BLaER1 (cell line): ENCODE data around the gene CA11.

Experiments used
- H3K27ac ChIP-seq: shearing (Covaris generic); formaldehyde crosslinking; 2 replicates; pipeline ENCODE4 v1.8.1; 2022
- H3K27me3 ChIP-seq: shearing (Covaris generic); formaldehyde crosslinking; 2 replicates; pipeline ENCODE4 v1.8.1; 2022
- H3K36me3 ChIP-seq: shearing (Covaris generic); formaldehyde crosslinking; 2 replicates; pipeline ENCODE4 v1.8.1; 2022
- H3K4me1 ChIP-seq: shearing (Covaris generic); formaldehyde crosslinking; 2 replicates; pipeline ENCODE4 v1.8.1; 2022
- H3K4me2 ChIP-seq: shearing (Covaris generic); formaldehyde crosslinking; 2 replicates; pipeline ENCODE4 v1.8.1; 2022
- H3K4me3 ChIP-seq: shearing (Covaris generic); formaldehyde crosslinking; 2 replicates; pipeline ENCODE4 v1.8.1; 2022
- H3K9ac ChIP-seq: shearing (Covaris generic); formaldehyde crosslinking; 2 replicates; pipeline ENCODE4 v1.8.1; 2022
- H3K9me3 ChIP-seq: shearing (Covaris generic); formaldehyde crosslinking; 2 replicates; pipeline ENCODE4 v1.8.1; 2022
- H4K20me1 ChIP-seq: shearing (Covaris generic); formaldehyde crosslinking; 2 replicates; pipeline ENCODE4 v1.8.1; 2022
- Cebpa-rat ChIP-seq: shearing (Covaris generic); IDR thresholded peaks from 2 replicates; pipeline ENCODE4 v1.8.1; 2022

CA11 gene

DNA sequence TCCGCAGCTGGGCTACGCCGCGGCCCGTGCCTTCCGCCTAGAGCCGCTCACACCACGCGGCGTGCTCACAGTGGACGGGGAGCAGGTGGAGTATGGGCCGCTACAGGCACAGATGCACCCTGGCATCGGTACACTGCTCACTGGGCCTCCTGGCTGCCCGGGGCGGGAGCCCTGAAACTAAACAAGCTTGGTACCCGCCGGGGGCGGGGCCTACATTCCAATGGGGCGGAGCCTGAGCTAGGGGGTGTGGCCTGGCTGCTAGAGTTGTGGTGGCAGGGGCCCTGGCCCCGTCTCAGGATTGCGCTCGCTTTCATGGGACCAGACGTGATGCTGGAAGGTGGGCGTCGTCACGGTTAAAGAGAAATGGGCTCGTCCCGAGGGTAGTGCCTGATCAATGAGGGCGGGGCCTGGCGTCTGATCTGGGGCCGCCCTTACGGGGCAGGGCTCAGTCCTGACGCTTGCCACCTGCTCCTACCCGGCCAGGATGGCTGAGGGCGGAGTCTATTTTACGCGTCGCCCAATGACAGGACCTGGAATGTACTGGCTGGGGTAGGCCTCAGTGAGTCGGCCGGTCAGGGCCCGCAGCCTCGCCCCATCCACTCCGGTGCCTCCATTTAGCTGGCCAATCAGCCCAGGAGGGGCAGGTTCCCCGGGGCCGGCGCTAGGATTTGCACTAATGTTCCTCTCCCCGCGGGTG, 16.2 kb downstream of the CA11 start:
- peak overlapping the region; percentile 100 for H3K4me2 ChIP-seq
- peaks cover 59% of the 10 kb centered on the region for H3K4me1 ChIP-seq
- TF ChIP-seq Cebpa-rat: no peak
- no peaks in the 10 kb centered on the region for H3K27me3 ChIP-seq
- peaks cover 76% of the 10 kb centered on the region for H3K36me3 ChIP-seq
- H3K9ac ChIP-seq: no peak overlapping the region; the same call in 1 of the 2 replicates
- H3K4me3 ChIP-seq: no peak overlapping the region
- H3K9me3 ChIP-seq: no peaks in the 10 kb centered on the region
- peaks cover 31% of the 10 kb centered on the region for H4K20me1 ChIP-seq
- peak overlapping the region; percentile 63; the same call in 1 of the 2 replicates for H3K27ac ChIP-seq

DNA sequence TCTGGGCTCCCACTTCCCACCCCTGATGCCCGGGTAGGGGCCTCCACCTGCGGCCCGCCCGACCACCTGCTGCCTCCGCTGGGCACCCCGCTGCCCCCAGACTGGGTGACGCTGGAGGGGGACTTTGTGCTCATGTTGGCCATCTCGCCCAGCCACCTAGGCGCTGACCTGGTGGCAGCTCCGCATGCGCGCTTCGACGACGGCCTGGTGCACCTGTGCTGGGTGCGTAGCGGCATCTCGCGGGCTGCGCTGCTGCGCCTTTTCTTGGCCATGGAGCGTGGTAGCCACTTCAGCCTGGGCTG, 16.7 kb downstream of the CA11 start:
- H3K9ac ChIP-seq: no peak overlapping the region
- H3K4me3 ChIP-seq: no peak overlapping the region
- H4K20me1 ChIP-seq: peaks cover 31% of the 10 kb centered on the region
- no peak overlapping the region for H3K4me2 ChIP-seq
- H3K27ac ChIP-seq: no peak overlapping the region
- peaks cover 76% of the 10 kb centered on the region for H3K36me3 ChIP-seq
- no peak for TF ChIP-seq Cebpa-rat
- H3K4me1 ChIP-seq: peaks cover 60% of the 10 kb centered on the region
- no peaks in the 10 kb centered on the region for H3K27me3 ChIP-seq
- no peaks in the 10 kb centered on the region for H3K9me3 ChIP-seq

DNA sequence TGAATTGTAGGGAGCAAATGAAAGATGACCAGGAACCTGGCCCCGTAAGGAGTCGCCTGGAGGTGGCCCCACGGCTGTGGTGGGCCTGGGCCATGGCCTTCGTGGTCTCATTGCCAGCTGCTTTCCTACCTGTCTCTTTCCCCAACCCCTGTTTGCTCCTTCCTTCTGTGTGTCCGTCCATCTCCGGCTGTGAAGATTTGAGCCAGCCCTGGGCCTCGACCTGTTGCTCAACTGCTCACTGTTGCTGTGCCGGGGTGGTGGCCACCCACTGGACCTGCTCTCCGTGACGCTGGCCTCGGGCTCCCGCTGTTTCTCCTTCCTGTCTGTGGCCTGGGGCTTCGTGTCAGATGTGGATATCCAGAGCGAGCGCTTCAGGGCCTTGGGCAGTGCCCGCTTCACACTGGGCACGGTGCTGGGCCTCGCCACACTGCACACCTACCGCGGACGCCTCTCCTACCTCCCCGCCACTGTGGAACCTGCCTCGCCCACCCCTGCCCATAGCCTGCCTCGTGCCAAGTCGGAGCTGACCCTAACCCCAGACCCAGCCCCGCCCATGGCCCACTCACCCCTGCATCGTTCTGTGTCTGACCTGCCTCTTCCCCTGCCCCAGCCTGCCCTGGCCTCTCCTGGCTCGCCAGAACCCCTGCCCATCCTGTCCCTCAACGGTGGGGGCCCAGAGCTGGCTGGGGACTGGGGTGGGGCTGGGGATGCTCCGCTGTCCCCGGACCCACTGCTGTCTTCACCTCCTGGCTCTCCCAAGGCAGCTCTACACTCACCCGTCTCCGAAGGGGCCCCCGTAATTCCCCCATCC, 17.3 kb downstream of the CA11 start:
- Histone ChIP-seq H3K27me3 (no peaks in the 10 kb centered on the region), H3K9me3 (no peaks in the 10 kb centered on the region), H3K4me1 (peaks cover 57% of the 10 kb centered on the region), H3K36me3 (peaks cover 76% of the 10 kb centered on the region), H3K27ac (no peak overlapping the region; the same call in 1 of the 2 replicates), H3K4me3 (no peak overlapping the region), H3K9ac (no peak overlapping the region), H3K4me2 (no peak overlapping the region), H4K20me1 (peaks cover 31% of the 10 kb centered on the region)
- no peak for TF ChIP-seq Cebpa-rat

DNA sequence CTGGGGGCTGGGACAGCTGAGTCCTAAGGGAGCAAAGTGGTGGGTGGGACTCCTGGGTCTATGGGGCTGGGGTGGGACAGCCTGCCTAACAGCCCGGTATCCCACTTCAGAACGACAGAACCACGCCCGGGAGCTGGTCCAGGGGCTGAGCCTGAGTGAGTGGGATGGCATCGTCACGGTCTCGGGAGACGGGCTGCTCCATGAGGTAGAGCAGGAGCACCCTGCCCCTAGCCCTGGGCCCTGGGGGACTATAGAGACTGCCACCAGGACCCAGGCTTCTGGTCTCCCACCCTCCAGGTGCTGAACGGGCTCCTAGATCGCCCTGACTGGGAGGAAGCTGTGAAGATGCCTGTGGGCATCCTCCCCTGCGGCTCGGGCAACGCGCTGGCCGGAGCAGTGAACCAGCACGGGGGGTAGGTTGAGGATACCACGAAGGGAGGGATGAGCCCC, 18.1 kb downstream of the CA11 start:
- H3K36me3 ChIP-seq: peaks cover 71% of the 10 kb centered on the region
- H3K4me3 ChIP-seq: no peak overlapping the region
- peaks cover 31% of the 10 kb centered on the region for H4K20me1 ChIP-seq
- H3K9me3 ChIP-seq: no peaks in the 10 kb centered on the region
- no peak overlapping the region for H3K9ac ChIP-seq
- no peak overlapping the region for H3K4me2 ChIP-seq
- H3K27ac ChIP-seq: no peak overlapping the region
- no peaks in the 10 kb centered on the region for H3K27me3 ChIP-seq
- TF ChIP-seq Cebpa-rat: no peak
- peaks cover 57% of the 10 kb centered on the region for H3K4me1 ChIP-seq

DNA sequence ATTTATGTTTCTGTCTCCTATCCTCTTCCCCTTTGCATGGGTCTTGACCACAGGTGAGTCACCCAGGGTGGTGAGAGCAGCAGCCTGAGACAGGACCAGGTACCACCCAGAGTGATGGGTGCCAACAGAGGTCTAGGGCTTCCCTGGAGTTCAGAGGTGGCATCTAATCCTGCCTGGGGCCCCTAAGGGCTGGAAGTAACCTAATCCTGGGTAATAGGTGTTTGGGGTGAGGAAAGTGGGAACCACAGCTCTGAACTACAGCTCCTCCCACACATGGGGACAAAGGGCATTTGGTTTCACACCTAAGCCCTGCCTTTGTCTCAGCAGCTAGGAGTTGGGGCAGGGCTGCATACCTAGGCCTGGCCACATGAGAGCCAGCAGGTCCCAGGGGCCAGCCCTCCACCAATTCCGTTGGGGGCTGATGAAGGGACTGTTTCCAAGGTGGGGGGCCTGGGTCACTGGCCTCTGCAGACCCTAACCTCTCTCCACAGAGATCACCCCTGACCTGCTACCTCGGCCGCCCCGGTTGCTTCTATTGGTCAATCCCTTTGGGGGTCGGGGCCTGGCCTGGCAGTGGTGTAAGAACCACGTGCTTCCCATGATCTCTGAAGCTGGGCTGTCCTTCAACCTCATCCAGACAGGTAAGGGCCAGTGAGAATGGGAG, 18.7 kb downstream of the CA11 start:
- TF ChIP-seq Cebpa-rat: no peak
- Histone ChIP-seq H3K36me3 (peaks cover 65% of the 10 kb centered on the region), H3K4me1 (peaks cover 57% of the 10 kb centered on the region), H3K4me2 (no peak overlapping the region), H3K27ac (no peak overlapping the region), H3K9ac (no peak overlapping the region), H3K27me3 (no peaks in the 10 kb centered on the region), H3K4me3 (no peak overlapping the region), H4K20me1 (peaks cover 31% of the 10 kb centered on the region), H3K9me3 (no peaks in the 10 kb centered on the region)

DNA sequence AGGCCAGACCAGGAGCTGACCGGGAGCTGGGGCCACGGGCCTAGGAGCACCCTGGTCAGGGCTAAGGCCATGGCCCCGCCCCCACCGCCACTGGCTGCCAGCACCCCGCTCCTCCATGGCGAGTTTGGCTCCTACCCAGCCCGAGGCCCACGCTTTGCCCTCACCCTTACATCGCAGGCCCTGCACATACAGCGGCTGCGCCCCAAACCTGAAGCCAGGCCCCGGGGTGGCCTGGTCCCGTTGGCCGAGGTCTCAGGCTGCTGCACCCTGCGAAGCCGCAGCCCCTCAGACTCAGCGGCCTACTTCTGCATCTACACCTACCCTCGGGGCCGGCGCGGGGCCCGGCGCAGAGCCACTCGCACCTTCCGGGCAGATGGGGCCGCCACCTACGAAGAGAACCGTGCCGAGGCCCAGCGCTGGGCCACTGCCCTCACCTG, 20.1 kb downstream of the CA11 start:
- no peaks in the 10 kb centered on the region for H3K27me3 ChIP-seq
- H3K4me1 ChIP-seq: peaks cover 45% of the 10 kb centered on the region
- H3K9me3 ChIP-seq: no peaks in the 10 kb centered on the region
- no peak for TF ChIP-seq Cebpa-rat
- peaks cover 23% of the 10 kb centered on the region for H4K20me1 ChIP-seq
- H3K27ac ChIP-seq: no peak overlapping the region
- no peak overlapping the region for H3K4me3 ChIP-seq
- peaks cover 51% of the 10 kb centered on the region for H3K36me3 ChIP-seq
- H3K9ac ChIP-seq: no peak overlapping the region
- no peak overlapping the region for H3K4me2 ChIP-seq

DNA sequence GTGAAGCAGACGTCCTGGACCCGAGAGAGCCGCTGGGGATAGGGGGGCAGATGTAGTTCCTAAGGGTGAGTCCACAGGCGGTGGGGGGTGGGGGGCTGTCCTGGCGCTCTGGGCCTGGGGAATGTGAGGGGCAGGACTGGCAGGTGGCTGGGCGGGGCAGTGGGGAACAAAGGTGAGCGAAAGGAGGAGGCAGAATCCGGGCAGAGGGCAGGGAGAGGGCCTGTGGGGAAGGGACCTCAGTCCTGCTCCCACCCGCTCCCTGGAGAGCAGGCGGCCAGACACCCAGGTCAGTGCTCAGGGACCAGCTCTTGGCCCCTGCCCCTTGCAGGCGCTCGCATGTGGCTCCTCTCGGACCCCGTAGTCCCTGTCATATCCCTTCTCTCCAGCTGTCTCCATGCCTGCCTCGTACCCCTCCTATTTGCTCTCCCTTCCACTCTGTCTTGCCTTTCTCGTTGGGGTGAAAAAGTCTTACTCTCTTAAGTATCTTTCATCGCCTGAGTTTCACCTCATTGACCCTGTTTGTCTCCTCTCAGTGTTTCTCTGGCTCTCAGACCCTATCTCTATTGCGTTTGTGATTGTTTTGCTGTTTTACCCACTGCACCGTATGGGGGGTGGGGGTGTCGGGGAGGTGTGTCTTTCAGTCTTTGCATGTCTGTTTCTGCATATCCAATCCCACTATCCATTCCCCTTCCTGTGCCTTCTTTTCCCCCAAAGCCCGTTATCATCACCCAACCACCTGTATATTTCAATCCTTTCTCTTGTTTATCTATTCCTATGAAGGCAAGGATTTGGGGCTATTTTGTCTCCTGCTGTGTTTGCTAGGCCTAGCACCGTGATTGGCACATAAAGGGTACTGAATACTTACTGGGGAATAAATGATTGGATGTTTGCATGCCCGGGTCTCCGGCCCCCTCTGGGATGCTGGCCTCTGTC, 20.9 kb downstream of the CA11 start:
- Histone ChIP-seq H3K27me3 (no peaks in the 10 kb centered on the region), H3K4me3 (peak overlapping the region; percentile 69), H3K4me2 (peak overlapping the region; percentile 91), H3K36me3 (peaks cover 42% of the 10 kb centered on the region), H3K9me3 (no peaks in the 10 kb centered on the region), H4K20me1 (peaks cover 14% of the 10 kb centered on the region), H3K9ac (peak overlapping the region; percentile 83), H3K27ac (peak overlapping the region; percentile 79), H3K4me1 (peaks cover 43% of the 10 kb centered on the region)
- TF ChIP-seq Cebpa-rat: no peak

DNA sequence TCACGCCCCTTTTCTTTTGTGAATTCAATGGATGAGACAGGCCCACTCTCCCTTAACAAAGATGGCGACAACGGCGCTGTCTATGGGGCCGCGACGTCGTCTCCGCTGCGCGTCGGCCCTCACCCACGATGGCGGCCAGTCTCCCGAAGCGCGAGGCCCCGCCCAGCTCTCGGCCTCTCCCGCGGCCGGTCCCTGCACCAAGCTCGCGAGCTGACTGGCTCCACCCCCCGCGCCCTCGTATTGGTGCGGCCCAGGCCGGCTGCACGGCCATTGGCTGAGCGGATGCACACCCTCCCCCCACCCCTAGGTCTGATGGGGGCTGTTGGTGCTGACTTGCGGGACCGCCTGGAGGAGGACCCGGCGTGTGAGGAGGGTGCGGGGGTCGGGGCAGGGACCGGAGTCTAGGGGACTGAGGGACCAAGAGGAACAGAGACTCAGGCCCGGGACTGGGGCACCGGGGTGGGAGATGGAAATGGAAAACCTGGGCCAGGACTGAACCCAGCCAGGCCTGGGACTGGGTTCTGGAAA, 21.9 kb downstream of the CA11 start:
- peak overlapping the region; percentile 91 for H3K4me2 ChIP-seq
- peaks cover 33% of the 10 kb centered on the region for H3K36me3 ChIP-seq
- no peaks in the 10 kb centered on the region for H3K27me3 ChIP-seq
- peak overlapping the region; percentile 83 for H3K9ac ChIP-seq
- no peaks in the 10 kb centered on the region for H3K9me3 ChIP-seq
- peak overlapping the region; percentile 81 for H3K27ac ChIP-seq
- peak overlapping the region; percentile 69 for H3K4me3 ChIP-seq
- H3K4me1 ChIP-seq: peaks cover 40% of the 10 kb centered on the region
- H4K20me1 ChIP-seq: peaks cover 5% of the 10 kb centered on the region; the same call in 1 of the 2 replicates
- TF ChIP-seq Cebpa-rat: no peak
